Measurements from ENCODE around the gene CLDN20. TPM values are rescaled to one million over a fixed set of nuclear protein-coding genes. Genes with fewer than 3 reads are reported as not detected.

Gene CLDN20
- total RNA-seq, 1 donor from 2014 or later: not detected

- Histone ChIP-seq H3K27me3 (ENCODE audit: control insufficient read depth, insufficient read depth, low read length) (no peaks in the 10 kb centered on the region), H3K4me3 (ENCODE audit: low read depth, low read length) (no peak overlapping the region), H3K36me3 (ENCODE audit: control insufficient read depth, insufficient read depth, low read length) (no peaks in the 10 kb centered on the region)
- DNase-seq (ENCODE audit: low read depth) (no peak), FAIRE-seq (no peak)
- no peak for TF ChIP-seq CTCF (IDR thresholded peaks at IDR 0.05; ENCODE audit: insufficient read depth, low read length, severe bottlenecking)
Observed at GRCh38 chr6:155276638-155277037, 12.8 kb downstream of the CLDN20 start.

GRCh38 chr6:155278319-155279049 lies 14.7 kb downstream of the CLDN20 start:
- peak; percentile 30 for DNase-seq (ENCODE audit: low read depth)
- TF ChIP-seq CTCF (IDR thresholded peaks at IDR 0.05; ENCODE audit: insufficient read depth, low read length, severe bottlenecking): no peak
- no peak overlapping the region for H3K4me3 ChIP-seq (ENCODE audit: low read depth, low read length)
- no peak for FAIRE-seq
- no peaks in the 10 kb centered on the region for H3K36me3 ChIP-seq (ENCODE audit: control insufficient read depth, insufficient read depth, low read length)
- no peaks in the 10 kb centered on the region for H3K27me3 ChIP-seq (ENCODE audit: control insufficient read depth, insufficient read depth, low read length)

GRCh38 chr6:155284775-155285174 lies 21.0 kb downstream of the CLDN20 start:
- no peak for TF ChIP-seq CTCF (IDR thresholded peaks at IDR 0.05; ENCODE audit: insufficient read depth, low read length, severe bottlenecking)
- no peaks in the 10 kb centered on the region for H3K27me3 ChIP-seq (ENCODE audit: control insufficient read depth, insufficient read depth, low read length)
- FAIRE-seq (no peak), DNase-seq (ENCODE audit: low read depth) (no peak)
- no peak overlapping the region for H3K4me3 ChIP-seq (ENCODE audit: low read depth, low read length)
- H3K36me3 ChIP-seq (ENCODE audit: control insufficient read depth, insufficient read depth, low read length): peaks cover 3% of the 10 kb centered on the region

GRCh38 chr6:155287762-155288161 lies 23.9 kb downstream of the CLDN20 start:
- no peak for TF ChIP-seq CTCF (IDR thresholded peaks at IDR 0.05; ENCODE audit: insufficient read depth, low read length, severe bottlenecking)
- FAIRE-seq: no peak

GRCh38 chr6:155290491-155290890 lies 26.7 kb downstream of the CLDN20 start:
- no peaks in the 10 kb centered on the region for H3K27me3 ChIP-seq (ENCODE audit: control insufficient read depth, insufficient read depth, low read length)
- peaks cover 2% of the 10 kb centered on the region for H3K36me3 ChIP-seq (ENCODE audit: control insufficient read depth, insufficient read depth, low read length)
- DNase-seq (ENCODE audit: low read depth) (no peak), FAIRE-seq (no peak)
- no peak for TF ChIP-seq CTCF (IDR thresholded peaks at IDR 0.05; ENCODE audit: insufficient read depth, low read length, severe bottlenecking)
- no peak overlapping the region for H3K4me3 ChIP-seq (ENCODE audit: low read depth, low read length)

More at GRCh38 chr6:155287762-155288161, 23.9 kb downstream of the CLDN20 start:
- peaks cover 5% of the 10 kb centered on the region for H3K36me3 ChIP-seq (ENCODE audit: control insufficient read depth, insufficient read depth, low read length)
- DNase-seq (ENCODE audit: low read depth): no peak
- no peaks in the 10 kb centered on the region for H3K27me3 ChIP-seq (ENCODE audit: control insufficient read depth, insufficient read depth, low read length)
- H3K4me3 ChIP-seq (ENCODE audit: low read depth, low read length): no peak overlapping the region

- no peak for TF ChIP-seq CTCF (IDR thresholded peaks at IDR 0.05; ENCODE audit: insufficient read depth, low read length, severe bottlenecking)
- peaks cover 2% of the 10 kb centered on the region for H3K36me3 ChIP-seq (ENCODE audit: control insufficient read depth, insufficient read depth, low read length)
- FAIRE-seq: no peak
- H3K27me3 ChIP-seq (ENCODE audit: control insufficient read depth, insufficient read depth, low read length): no peaks in the 10 kb centered on the region
- H3K4me3 ChIP-seq (ENCODE audit: low read depth, low read length): no peak overlapping the region
- DNase-seq (ENCODE audit: low read depth): no peak
Observed at GRCh38 chr6:155291291-155291690, 27.5 kb downstream of the CLDN20 start.
